ENCODE data around the gene NIF3L1.
A peak's percentile ranks its signal among the peaks of the same experiment; 100 is the strongest.
"Not testable (repeated sequence)": the region's sequence is repeated elsewhere in the genome, so short reads cannot be mapped to it uniquely, and the experiment has no call there.

The NIF3L1 gene

GRCh38 chr2:200877443-200877842 is 11.7 kb upstream of the NIF3L1 start:
- DNase-seq = no peak

- no peak for DNase-seq
Measured at GRCh38 chr2:200878289-200878880, 10.8 kb upstream of the NIF3L1 start.

- not testable (repeated sequence) for DNase-seq
Measured at GRCh38 chr2:200881715-200882249, 7.4 kb upstream of the NIF3L1 start.

GRCh38 chr2:200899482-200899881 is 10.3 kb downstream of the NIF3L1 start:
- DNase-seq = no peak

GRCh38 chr2:200901459-200902072 is 12.4 kb downstream of the NIF3L1 start:
- peak; percentile 51 for DNase-seq

GRCh38 chr2:200905618-200906296 is 16.6 kb downstream of the NIF3L1 start:
- DNase-seq = peak; percentile 76

GRCh38 chr2:200909958-200910357 is 20.8 kb downstream of the NIF3L1 start:
- no peak for DNase-seq

- no peak for DNase-seq
Measured at GRCh38 chr2:200913654-200914053, 24.5 kb downstream of the NIF3L1 start.

GRCh38 chr2:200922439-200922838 is 33.3 kb downstream of the NIF3L1 start:
- DNase-seq = no peak

GRCh38 chr2:200929334-200930249 is 40.4 kb downstream of the NIF3L1 start:
- DNase-seq = no peak

GRCh38 chr2:200930947-200931626 is 41.9 kb downstream of the NIF3L1 start:
- no peak for DNase-seq

GRCh38 chr2:200939832-200940231 is 50.7 kb downstream of the NIF3L1 start:
- no peak for DNase-seq

GRCh38 chr2:200943527-200944105 is 54.4 kb downstream of the NIF3L1 start:
- DNase-seq = no peak

- DNase-seq = no peak
Measured at GRCh38 chr2:200944467-200945394, 55.6 kb downstream of the NIF3L1 start.

GRCh38 chr2:200945395-200945729 is 56.2 kb downstream of the NIF3L1 start:
- DNase-seq = no peak

GRCh38 chr2:200950378-200950777 is 61.2 kb downstream of the NIF3L1 start:
- DNase-seq = no peak

Data from midbrain (tissue), 1 donor.